GM21737 (cell line): ENCODE results near the gene PLSCR4.

Experiments
- ATAC-seq: cut with Tn5 transposase; IDR thresholded peaks from one replicate; pipeline ENCODE4 v1.9.1; 2021; ENCODE audit warnings: mild to moderate bottlenecking, moderate library complexity; ENCODE audit not compliant: unreplicated experiment

Gene PLSCR4

DNA sequence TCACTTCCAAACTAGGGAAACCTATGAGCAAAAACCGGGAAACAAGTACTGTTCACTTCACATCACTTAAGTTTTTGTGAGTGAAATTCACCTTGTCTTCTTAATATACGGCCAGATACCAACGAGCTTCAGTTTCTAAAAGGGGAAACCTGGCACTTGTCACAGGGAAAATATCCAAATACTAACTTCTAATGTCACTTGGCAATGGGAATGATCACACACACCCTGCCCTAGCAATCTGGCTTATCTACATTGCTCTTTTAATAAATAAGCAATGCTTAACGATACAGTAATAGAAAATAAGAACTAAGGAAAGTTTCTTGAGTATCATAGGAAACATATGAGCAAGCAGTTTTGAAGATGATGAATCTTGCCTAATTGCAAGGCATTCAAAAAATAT lies 55.3 kb downstream of the PLSCR4 start:
- ATAC-seq, result no peak

DNA sequence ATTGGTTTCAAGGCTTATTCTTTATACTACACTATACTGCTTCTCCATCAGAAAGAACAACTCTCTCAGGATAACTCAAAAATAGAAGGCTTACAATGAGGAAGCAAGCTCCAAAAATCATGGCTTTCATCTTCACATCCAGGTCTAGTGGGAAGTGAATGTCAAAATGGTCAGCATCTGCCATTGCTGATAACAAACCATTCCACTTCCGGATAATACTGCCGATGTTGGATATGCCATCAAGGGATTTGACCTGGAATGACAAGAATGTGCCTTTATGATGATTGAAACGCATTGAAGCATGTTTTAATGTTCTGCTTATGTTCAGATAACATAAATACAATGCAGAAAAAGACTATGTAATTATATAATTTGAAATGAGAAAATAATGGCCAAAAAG lies 55.9 kb downstream of the PLSCR4 start:
- no peak for ATAC-seq

DNA sequence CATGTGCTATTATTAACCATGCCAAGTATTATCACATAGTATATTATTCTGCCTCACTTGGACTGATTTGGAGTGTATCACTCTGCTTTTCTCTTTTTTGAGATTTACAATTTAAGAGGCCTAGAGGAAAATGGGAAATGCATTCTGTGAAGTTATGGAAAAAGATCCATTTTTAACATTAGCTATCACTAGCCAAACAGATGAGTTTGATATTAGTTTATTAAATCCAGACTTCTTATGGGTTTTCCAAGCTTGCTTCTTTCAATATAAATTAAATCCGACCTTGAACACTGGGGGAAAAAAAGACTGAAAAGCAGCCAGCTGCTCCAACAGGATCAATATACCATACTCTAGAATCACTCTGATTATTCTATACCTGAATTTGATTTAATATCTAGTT lies 59.9 kb downstream of the PLSCR4 start:
- no peak for ATAC-seq

DNA sequence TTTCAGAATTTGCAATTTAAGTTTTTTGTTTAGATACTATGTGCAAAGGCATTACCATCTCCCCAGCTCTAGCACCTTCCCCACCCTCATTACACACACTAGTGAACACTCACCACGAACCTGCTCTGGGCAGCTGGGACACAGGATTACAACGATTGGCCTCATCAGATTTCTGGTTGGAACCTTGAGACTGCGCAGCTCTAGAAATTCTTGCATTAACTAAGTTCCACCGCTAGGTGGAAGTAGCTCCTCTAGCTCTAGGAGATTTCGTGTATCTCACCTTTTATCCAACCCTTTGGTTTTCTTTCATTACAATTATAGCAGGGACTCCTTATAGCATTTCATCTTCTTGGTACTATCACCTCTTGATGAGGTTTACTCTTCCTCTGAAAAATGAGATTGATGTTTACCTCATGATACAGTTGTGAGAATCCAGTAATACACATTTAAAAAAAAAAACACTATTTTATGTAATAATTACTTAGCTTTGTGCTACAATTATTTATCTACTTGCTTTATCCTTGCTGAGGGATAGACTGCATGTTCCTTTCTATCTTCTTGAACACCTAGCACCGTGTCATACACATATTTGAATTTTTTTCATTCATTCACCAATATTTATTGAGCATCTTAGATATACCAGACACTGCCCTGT lies 61.3 kb downstream of the PLSCR4 start:
- peak; percentile 85 for ATAC-seq

DNA sequence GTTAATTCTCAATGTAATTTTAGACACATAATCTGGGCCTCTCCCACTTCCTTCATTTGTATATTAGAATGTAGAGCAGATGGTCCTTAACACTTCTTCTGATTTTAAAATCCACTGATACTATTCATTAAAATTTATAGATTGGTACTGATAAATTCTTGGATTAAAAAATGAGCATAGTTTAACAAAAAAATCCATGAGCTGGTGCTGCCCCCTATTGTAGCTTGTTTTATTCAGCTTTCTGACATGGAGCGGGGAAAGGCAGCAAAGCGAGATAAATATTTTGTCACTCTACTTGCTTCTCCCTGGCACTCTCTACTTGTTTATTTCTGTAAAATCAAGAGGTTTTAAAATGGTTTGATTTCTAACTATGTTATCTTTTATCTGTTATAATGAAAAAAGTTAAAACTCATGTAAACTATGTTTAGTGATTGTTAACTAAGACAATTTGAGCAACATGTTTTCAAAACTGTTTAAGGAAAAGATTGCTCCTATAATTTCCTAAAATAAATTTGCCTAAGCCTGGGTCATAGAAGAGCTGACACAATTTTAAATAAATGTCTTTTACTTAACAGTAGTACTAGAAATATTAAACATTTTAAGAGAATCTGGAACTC lies 63.5 kb downstream of the PLSCR4 start:
- ATAC-seq, result no peak

DNA sequence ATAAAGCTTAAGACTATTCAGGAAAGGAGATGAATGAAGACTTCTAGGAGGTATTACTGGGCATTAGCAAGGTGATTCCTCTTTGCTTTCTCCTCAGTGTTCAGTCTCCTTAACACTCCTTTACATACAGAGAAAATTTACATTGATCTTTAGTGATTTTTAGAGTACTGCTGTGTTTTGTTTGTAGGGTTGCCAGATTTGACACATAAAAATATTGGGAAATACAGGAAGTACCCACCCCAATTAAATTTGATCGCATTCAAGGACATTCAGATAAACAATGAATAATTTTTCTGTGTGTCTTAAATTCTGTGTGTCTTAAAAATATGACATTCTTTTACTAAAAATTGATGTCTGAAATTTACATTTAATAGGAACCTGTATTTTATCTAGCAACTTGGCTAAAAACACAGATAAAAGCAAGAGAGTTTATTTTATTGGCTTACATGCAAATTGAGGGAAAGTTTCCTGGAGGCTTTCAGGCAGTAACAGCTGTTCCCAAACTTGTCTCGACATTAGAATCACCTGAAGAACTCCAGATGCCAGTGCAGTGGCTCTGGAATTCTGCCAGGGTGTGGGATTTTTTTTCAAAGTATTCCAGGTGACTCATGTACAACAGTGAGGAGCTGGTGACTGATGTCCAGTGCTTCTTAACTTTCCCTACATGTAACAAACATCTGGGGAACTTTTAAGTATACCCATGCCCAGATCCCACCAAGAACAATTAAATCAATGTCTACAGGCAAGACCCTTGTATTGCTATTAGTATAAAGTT lies 66.5 kb downstream of the PLSCR4 start:
- no peak for ATAC-seq

DNA sequence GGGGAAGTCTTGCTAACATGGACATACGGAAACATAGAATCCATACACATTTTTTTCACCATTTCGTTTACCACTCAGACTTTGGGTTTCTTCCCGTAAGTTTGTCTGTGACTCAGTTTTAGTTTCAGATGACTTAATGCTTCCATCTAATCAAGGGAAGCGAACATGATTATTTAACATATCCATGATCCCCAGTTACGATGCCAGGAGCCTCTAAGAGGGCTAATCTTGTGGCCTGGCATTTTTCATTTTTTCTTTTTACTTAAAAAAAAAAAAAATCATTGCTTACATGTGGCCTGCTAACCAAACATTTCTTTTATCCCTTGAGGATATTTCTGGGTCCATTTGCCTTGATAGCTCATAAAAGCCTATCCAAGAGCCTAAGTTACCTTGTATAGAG lies 69.7 kb downstream of the PLSCR4 start:
- no peak for ATAC-seq

DNA sequence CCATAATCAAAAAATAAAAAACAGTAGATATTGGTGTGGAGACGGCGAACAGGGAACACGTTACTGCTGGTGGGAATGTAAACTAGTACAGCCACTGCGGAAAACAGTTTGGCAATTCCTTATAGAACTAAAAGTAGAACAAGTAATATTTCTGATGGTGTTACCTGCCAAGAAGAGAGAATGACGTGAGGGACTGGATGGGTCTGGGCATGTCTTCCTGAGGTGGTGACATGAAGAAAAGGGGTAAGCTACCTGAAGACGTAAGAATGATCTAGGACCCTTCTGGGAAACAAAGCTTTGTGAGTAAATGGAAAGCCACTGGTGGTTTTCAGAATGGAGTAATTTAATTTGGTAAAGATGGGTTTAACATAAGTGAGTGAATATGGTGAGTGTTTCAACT lies 70.5 kb downstream of the PLSCR4 start:
- ATAC-seq, result no peak

DNA sequence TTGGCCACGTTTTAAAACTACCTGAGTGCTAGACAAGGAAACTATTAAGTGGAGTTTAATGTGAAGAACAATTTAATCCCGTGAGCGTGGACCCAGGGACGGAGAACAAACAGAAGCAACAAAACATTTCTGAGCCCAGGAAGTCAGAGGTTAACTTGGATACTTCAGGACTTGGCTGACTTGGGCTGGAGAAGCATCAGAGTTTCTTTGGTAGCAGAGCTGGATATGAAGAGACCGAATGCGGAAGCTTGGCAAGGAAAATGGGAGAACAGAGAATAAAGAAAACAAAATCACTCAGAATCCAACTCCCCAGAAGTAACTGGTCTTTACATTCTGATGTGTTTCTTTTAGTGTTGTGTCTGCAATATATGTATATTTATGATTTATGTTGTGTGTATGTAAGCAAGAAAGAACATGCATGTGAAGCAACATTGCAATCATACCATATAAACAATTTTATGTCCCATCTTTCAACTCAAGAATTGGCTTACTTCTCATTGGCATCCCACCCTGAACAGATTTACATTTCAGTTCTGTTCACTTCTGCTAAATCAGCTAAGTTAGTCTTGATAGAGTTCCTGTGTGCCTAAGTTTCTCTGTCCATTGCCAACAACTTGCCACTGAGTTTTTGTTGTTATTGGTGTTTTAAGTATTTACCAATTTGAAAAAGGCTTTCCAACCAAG lies 72.8 kb downstream of the PLSCR4 start:
- ATAC-seq, result no peak

DNA sequence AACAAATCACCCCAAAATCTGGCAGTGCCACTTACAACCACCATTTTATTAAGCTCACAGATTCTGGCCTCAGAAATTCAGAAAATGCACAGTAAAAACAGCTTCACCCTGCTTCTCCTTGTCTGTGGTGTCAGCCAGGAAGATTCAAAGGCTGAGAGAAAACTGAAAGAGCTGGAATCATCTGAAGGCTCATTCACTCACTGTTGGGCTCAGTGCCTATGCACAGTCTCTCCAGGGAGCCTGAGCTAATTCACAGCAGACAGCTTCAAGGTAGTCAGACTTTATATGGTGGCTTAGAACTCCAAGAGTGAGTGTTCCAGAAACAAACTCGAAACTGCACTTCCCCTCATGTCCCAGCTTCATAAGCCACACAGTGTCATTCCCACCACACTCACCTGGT lies 73.4 kb downstream of the PLSCR4 start:
- ATAC-seq, result no peak

DNA sequence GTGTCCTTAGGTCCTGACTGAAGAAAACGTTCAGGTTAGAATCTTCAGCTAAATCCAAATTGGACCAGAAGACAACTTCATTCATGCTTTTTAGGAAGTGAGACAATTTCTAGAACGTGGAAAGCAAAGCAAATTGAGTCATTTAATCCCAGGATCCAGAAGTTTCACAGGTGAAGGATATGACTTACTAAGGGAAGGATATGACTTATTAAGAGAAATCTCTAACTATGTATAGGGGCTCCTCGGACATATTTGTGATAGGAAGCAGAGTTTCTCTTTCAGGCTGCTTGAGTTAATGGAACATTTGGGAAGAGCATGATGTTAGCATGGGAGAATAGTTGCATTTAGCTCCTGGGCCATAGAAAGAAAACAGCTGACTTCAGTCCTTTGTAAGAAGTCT lies 73.8 kb downstream of the PLSCR4 start:
- ATAC-seq, result no peak

DNA sequence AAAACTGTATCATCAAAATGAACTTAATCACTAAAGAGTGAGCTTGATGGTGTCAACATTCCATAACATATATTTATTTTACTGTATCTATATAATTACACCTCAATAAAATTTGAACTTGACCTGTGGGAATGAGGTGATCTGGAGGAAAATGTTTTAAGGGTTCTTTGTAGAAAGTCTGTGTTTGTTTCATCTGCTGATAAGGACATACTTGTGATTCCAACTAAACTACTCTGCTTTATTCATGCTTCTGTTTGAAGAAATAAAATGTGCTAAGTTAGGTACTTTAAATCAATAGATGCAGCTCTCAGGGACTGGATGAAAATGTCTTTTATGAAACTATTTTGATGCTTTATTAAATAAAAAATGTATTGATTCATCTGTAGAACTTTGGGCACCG lies 78.3 kb downstream of the PLSCR4 start:
- no peak for ATAC-seq

DNA sequence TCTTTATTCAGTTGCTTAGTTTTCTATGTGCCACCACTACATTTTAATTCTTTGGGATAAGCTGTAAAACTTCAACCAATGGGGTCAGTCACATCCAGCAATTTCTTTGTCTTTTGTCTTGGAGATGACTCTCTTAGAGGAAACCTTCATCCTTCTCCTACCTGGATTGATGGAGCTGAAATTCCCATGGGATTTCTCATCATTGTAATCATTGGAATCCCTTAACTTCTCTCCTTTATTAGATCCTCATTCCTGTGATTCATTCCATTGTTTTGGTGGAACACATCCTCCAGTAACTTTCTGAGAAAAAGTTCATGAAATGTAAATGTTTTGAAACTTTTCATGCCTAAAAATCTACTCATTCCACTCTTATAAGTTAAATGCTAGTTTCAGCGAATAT lies 80.3 kb downstream of the PLSCR4 start:
- no peak for ATAC-seq

DNA sequence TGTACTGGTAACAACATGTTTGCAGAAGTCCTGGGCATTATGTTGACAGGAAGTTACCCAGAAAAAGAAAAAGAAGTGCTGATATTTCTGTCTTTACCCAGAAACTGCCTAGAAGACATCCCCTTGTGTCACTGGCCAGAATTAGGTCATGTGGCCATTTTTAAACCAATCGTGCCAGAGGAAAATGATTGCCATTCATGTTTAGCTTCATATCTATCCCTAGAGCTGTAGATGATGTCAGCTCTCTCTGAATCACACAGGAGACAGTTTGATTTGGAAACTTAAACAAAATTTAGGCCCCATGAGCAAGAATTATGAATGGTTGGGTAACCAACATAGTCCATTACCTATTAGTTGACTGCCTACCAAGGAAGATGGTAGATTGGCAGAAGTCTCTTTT lies 81.0 kb downstream of the PLSCR4 start:
- ATAC-seq, result no peak

DNA sequence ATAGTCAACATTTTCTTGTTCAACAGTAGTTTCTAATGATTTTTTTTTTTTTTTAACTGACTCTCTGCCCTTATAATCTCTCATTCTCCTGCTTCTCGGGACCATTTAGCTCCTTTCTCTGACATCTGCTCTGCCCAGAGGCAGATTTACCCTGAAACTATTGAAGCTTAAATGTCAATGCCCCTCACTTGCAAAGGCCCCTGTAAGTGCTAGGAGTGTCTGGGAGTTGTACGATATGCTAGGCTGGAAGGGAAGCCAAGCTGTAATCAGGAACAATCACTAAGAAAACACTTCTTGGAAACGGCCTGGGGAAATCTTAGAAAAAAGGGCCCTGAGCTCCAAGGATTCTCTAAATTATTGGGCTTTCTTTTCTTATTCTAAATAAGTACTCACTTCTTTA lies 84.1 kb downstream of the PLSCR4 start:
- no peak for ATAC-seq

DNA sequence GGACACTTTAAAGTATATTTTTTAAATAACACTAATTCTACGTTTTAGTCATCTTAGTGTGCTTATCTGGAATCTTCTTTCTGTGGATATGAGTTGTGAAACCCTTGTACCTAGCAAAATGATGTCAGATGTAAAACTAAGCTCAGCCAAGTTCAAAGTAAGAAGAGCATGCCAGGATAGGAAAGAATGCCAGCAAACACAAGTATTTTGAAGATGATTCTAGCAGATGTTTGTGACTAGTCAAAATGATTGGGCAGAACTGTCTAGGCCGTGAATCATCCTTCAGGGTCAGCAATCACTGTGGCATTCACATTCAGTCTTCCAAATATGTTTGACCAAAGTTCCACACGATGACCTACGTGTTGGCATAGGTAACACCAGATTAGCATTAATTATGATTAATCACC lies 84.5 kb downstream of the PLSCR4 start:
- ATAC-seq, result no peak

DNA sequence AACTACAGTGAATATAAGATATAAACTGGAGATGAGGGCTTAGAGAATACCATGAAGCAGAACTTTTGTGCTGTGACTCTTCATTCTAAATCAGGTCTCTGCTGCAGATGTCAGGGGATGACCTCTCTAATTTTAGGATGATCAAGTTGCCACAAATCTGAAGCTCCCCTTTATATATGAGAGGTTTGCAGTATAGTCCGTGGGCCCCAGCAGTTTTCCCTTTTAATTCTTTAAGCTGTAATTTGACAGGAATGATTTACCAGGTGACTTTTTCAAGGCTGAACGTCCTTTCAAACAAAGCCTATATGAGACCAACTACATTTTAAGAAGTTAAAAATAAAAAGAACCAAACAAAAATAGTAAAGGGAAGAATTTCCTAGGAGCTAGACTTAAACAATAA lies 85.0 kb downstream of the PLSCR4 start:
- ATAC-seq, result no peak

DNA sequence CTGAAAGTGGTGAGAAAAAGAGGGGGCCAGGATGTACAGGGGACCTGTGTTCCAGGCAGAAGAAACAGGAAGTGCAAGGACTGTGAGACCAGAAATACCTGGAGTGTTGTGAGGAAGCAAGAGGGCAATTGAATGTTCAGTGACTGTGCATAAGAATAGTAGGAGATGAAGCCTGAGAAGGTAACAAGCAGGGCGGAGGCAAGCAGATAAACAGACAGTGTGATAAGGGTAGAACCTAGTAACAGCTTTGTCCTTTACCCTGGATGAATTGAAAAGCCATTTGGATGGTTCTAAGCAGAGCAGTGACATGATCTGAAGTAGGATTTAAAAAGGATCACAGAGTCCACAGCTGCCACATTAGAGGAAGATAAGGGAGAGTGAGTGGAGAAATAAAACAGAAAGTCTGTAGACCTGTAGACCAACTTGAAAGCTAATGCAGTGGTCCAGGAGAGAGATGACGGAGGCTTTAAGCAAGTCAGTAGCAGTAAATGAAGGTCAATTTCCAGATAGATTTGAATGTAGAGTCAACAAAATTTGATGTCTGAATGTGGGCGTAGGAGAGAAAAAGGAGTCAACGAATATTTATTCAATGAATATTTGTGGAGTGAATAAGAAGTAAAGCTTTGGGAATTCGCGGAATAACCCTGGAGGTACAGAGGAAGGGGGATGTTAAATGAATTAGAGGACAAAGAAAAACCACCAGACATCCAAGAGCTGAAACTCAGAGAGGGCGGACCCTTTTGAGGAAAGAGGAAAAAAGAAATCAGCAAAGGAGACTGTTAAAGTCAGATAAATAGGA lies 85.7 kb downstream of the PLSCR4 start:
- no peak for ATAC-seq

DNA sequence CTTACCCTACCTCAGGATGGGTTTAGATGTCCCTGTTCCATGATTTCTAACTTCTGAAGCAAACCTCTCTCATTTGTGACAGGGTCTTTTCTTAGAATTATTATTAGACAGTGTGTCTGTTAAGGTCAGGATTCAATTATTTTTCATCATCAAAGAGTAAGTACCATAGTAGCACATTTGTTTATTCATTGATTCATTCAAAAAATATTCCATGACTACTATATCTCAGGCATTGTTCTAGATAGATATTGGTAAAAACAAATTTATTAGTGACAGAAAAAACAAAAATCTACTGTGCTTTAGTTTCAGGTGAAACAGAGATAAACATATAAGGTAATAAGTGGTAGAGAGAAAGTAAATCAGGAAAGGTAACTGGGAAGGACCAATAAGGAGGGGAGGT lies 86.4 kb downstream of the PLSCR4 start:
- no peak for ATAC-seq

DNA sequence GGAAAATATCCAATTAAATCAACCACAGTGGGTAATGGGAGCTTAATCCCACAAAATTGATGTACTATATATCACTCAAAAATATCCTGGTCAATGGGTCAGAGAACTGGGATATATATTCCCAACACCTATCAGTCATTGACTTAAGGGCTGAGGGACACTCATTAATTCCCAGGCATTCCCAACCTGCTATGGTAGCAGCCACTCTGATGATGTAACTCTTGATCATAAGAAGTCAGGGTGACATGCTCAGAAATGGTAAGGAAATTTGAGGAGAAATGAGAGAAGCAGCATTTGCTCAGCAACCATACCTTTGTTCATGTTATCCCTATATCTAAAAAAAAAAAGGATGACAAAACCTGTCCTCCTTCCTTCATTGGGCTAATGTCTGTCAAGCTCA lies 86.8 kb downstream of the PLSCR4 start:
- no peak for ATAC-seq

DNA sequence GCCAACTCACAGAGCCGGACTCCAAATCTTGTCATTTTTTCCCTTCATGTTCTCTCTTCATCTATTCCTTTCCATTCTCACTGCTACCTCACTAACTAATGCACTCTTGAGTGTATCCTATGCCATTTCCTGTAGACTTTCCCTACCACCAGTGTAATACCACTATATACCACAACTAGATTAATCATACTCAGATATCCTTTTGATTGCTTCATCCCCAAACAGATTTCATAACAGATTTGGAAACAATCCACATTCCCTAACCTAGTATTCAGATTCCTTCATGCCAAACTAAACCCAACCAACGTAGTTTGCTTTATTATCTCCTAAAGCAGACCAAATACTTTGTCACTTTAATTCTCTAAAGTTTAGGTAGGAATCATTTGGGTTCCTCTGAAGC lies 87.3 kb downstream of the PLSCR4 start:
- no peak for ATAC-seq
